ENCODE measurements around the gene TUBGCP3.
"Not testable (repeated sequence)": the region's sequence is repeated elsewhere in the genome, so short reads cannot be mapped to it uniquely, and the experiment has no call there.

The TUBGCP3 gene, protein sequence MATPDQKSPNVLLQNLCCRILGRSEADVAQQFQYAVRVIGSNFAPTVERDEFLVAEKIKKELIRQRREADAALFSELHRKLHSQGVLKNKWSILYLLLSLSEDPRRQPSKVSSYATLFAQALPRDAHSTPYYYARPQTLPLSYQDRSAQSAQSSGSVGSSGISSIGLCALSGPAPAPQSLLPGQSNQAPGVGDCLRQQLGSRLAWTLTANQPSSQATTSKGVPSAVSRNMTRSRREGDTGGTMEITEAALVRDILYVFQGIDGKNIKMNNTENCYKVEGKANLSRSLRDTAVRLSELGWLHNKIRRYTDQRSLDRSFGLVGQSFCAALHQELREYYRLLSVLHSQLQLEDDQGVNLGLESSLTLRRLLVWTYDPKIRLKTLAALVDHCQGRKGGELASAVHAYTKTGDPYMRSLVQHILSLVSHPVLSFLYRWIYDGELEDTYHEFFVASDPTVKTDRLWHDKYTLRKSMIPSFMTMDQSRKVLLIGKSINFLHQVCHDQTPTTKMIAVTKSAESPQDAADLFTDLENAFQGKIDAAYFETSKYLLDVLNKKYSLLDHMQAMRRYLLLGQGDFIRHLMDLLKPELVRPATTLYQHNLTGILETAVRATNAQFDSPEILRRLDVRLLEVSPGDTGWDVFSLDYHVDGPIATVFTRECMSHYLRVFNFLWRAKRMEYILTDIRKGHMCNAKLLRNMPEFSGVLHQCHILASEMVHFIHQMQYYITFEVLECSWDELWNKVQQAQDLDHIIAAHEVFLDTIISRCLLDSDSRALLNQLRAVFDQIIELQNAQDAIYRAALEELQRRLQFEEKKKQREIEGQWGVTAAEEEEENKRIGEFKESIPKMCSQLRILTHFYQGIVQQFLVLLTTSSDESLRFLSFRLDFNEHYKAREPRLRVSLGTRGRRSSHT

DNA sequence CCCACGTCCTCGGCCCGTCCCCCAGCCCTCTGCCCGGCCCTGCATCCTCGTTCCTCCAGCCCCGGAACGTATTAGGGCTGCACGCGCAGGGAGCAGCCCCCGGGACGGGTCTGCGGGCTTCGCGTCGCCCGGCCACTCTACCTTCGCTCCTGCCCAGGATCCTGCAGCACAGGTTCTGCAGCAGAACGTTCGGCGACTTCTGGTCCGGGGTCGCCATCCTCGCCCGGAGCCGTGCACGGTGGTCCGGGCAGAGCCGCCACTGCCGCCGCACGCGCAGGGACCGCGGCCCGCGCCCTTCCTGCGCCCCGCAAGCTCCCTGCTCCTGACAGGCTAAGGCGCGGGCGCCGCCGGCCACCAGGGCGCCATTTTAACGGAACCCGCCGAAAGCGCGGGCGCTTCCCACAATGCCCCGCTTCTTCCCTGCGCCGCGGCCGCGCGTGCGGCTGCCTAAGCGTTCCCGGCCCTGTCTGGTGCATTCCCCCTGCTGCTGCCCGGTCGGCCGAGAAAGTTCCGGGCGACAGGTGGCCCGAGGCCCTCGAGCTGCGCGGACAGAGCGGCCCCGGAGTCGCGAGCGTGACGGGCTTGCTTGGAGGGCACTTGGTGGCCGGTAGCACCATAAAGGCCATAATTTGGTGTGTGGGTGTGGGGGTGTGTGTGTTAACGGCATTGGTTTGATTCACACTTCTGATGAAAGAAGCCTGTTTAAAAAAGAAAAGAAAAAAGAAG lies at the start of gene TUBGCP3:
Gene TUBGCP3, minus strand, starts transcription at position 390 of the 726 bp plus-strand sequence. Its CDS starts 173 bp downstream, at position 217.
- DNase-seq (ENCODE audit: low read depth, low spot score), result no peak

DNA sequence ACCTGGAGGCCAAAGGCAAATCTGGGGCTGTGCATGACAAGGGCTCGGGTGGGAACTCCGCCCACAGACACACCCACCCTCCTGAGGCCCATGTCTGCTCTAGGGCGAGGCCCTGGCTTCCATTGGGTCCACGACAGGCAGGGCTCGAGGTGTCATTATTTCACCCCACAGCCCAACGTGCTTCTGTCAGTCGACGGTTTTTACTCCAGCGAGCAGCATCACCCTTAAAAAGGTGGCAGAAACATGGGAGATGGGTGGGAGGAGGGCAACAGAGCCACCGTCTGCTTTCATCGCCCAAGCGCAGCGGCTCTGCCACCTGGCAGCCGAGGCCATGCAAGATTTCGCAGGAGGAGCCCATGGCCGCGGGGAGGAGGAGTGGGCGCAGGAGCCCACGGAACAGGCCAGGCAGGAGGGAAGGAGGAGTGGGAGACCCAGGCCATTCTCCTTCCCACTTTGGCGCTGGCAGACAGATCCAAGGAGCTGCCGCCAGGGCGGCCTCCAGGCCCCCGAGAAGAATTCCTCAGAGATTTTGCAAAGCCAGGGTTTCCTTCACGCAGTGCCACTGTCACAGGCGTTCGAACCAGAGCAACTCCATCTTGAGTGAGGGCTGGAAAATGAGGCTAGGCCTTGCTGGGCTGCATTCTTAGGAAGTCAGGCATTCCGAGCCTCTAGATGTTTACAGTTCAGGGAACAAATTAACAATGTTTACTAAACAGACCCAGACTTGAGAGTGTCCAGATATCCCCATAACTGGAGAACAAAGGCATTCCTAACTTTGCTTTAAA lies 49.3 kb upstream of the TUBGCP3 start:
- DNase-seq (ENCODE audit: low read depth, low spot score), result no peak

DNA sequence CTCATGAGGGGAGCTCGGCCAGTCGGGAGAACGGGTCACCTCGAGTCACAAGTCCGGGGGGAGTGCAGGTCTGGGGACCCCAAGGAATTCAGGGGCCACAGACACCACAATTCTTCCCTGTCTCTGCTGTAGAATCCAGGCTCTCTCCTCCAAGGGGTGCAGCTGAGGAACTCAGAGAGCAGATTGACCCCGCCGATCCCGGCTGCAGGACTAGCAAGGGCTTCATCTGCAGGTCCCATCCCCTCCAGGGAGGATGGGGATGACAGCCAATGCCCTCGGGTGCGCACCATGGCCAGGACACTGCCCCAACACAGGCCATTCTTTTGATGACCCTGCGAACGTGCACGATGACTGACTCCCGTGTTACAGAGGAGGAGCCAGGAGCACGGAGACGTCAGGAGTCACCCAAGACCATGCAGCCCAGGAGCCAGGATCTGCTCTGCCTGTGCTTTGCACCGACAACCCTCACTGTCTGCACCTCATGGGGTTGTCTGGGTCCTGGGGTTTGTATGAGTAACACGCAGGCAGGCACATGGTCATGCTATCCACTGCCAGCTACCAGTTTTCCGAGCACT lies 48.5 kb upstream of the TUBGCP3 start:
- no peak for DNase-seq (ENCODE audit: low read depth, low spot score)

DNA sequence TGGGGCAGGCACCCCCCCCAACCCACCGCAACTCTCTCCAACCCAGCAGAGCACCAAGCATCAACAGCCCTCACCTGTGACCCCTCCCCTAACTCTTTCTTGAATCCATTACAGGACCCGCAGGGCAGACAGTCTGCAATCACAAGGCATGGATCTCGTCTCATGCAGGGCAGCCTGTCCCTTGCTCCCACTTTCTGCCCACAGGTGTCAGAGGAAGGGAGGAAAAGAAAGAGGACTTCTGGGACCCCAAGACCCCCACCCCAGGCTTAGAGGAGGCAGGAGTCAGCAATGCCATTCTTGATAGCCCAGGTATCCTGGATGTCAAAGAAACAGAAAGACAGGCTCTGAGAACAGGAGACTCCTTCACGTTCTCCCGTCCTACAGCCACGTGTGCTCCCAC lies 47.4 kb upstream of the TUBGCP3 start:
- no peak for DNase-seq (ENCODE audit: low read depth, low spot score)

DNA sequence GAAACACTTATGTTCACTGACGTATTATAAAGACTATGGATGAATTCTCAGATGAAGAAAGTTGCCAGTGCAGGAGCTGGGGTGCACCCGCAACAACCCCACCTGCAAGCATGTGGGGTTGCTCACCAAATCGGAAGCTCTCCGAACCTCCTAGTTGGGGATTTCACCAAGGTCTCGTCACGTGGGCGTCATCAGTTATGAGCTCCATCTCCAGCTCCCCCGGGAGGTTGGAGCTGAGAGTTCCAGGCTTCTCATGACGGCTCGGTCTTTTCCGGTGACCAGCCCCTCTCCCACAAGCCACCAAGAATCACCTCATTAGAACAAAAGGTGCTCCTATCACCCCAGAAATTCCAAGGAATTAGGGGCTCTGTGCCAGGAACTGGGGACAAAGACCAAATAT lies 46.1 kb upstream of the TUBGCP3 start:
- no peak for DNase-seq (ENCODE audit: low read depth, low spot score)

DNA sequence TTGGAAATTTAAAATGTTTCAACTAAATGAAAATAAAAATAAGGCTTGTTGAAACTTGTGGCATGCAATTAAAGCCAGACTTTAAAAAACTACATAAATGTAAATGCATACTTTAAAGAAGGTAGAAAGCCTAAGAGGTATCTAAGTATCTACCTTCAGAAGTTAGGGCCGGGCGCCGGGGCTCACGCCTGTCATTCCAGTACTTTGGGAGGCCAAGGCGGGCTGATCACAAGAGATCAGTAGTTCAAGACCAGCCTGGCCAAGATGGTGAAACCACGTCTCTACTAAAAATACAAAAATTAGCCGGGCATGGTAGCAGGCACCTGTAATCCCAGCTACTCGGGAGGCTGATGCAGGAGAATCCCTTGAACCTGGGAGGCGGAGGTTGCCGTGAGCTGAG lies 42.3 kb upstream of the TUBGCP3 start:
- DNase-seq (ENCODE audit: low read depth, low spot score), result not testable (repeated sequence)

DNA sequence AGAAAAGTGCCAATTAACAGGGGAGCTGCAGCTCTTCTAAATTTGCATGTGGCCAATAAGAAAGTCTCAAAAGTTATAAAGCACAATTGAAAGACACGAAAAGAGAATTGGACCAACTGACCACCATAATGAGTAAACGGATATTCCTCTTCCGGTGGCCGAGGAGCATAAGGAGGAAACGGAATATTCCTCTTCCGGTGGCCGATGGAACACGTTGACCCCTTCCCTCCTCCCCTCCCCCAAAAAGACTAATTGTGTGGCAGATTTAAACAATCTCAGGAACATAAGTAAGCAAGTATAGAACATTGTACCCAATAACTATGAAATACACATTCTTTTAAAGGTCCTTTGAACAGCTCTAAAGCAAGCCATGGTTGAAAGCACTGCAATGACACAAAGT lies 41.2 kb upstream of the TUBGCP3 start:
- no peak for DNase-seq (ENCODE audit: low read depth, low spot score)

DNA sequence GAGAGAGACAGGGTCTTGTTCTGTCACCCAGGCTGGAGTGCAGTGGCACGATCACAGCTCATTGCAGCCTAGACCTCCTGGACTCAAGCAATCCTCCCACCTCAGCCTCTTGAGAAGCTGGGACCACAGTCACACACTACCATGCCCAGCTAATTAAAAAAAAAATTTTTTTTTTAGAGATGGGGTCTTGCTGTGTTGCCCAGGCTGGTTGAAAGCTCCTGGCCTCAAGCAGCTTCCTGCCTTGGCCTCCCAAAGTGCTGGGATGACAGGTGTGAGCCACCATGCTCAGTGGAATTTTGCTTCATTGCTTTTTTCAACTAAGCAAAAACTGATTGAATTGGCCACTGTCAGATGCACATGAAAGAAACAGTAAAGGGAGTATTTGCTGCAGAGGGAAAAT lies 39.7 kb upstream of the TUBGCP3 start:
- not testable (repeated sequence) for DNase-seq (ENCODE audit: low read depth, low spot score)

DNA sequence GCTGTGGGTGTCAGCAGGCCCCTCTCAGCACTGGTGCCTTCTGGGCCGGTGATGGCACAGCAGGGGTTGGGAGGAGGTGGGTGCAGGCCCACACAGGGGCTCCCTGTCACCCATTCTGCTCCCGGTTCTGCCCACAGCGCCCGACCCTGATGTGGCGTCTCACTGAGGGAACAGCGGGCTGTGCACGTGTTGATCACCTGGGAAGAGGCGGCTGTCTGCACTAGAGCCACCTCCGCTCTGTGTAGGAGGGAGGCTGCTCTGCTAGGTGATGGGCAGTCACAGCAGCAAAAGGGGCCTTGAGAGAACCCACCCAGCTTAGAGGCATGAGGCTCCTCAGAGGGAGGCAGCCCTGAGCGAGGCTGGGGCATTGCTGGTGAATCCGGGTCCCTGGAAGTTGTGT lies 39.2 kb upstream of the TUBGCP3 start:
- DNase-seq (ENCODE audit: low read depth, low spot score), result no peak

DNA sequence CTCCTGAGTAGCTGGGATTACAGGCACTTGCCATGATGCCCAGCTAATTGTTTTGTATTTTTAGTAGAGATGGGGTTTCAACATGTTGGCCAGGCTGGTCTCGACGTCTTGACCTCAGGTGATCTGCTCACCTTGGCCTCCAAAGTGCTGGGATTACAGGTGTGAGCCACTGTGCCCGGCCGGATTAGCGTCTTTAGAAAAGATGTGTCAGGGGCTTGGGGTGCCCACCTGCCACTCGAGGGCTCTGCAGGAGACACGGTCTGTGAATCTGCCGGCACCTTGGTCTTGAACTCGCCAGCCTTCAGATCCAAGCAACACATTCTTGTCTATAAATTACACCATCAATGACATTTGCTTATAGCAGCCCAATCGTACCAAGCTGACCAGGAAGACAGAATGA lies 38.8 kb upstream of the TUBGCP3 start:
- no peak for DNase-seq (ENCODE audit: low read depth, low spot score)

DNA sequence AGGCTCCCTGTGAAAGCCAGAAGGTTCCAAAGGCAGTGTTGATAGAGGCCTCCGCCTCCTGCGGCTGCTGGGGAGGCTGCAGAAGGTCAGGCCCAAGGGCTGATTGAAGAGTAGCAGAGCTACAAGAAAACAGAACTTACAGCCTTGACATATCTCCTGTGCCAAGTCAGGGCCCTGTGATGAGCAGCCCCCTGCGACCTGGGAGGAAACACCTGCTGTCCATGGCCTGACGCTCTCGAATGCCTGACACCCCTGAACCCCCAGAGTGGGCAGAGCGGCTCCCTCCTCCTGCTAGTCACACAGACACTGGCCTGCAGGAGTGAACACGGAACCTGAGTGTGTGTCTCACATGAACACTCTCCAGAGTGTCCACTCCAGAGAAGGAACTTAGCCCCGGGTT lies 38.2 kb upstream of the TUBGCP3 start:
- DNase-seq (ENCODE audit: low read depth, low spot score), result no peak

DNA sequence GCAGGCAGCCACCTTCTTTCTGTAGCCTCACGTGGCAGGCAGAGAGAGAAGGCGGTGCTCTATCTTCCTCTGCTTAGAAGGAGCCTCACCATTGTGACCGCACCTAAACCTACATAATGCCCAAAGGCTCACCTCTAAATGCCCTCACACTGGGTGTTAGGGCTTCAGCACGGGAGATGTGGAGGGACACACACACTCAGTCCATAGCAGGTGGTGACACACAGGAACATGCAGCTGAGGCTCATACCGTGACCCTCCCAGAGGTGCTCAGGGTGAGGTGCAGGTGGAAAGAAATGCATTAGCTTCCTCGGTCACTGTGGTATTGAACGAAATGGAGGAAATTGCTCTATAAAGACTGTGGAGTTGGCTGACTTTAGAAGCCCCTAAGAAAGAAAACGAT lies 37.7 kb upstream of the TUBGCP3 start:
- no peak for DNase-seq (ENCODE audit: low read depth, low spot score)

DNA sequence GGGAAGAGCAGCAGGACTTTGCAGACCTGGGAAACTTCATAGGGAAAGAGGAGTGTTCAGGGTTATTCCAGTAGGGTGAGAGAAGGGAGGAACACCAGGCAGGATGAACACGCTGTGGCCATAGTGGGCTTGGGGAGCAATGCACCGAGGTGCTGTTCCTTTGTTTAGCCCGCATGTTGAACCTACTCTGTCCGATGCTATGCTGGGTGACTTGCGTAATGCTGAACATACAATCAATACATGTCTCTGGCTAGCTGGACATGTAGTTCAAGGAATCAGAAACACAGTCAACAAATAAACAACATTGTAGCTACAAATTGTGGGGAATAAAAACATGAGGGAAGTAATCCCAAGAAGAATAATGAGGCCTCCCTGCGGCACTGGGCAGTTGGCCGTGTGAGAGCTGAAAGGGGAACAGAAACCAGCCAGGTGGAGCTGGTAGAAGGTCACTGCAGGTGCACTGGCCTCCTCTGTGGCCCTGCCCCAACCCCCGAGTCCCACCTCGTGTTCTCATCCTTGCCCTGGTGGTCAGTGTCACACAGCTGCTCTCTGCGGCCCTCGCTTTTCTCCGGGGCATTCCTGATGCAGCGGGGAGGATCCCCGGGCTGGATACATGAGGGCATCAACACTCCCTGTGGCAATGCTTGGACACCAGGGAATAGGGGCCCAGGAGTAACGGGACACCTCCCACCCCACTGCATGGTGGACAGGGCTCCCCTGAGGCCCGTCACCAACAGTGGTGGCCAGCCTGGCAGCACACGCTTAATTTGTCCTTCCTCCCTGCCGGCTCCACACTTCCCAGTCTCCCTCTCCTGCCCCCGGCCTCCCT lies 36.9 kb upstream of the TUBGCP3 start:
- DNase-seq (ENCODE audit: low read depth, low spot score), result no peak

DNA sequence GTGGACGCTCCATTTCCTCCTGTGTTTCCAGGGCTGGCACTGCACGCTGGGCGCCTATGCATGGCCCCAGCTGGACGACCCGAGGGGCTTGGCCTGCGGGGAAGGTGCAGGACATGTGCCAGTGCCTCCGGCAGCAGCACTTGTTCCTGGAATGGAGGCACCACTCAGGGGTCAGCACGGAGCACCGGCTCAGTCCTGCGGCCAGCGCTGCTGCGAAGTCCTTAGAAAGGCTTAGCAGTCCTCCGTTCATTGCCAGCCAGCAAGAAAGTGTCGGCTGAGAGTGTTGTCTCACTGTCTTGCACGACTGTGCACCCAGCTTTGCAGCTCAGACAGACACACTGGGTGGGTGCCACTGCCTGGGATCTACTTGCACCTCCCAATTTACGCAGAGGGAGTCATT lies 36.1 kb upstream of the TUBGCP3 start:
- no peak for DNase-seq (ENCODE audit: low read depth, low spot score)

DNA sequence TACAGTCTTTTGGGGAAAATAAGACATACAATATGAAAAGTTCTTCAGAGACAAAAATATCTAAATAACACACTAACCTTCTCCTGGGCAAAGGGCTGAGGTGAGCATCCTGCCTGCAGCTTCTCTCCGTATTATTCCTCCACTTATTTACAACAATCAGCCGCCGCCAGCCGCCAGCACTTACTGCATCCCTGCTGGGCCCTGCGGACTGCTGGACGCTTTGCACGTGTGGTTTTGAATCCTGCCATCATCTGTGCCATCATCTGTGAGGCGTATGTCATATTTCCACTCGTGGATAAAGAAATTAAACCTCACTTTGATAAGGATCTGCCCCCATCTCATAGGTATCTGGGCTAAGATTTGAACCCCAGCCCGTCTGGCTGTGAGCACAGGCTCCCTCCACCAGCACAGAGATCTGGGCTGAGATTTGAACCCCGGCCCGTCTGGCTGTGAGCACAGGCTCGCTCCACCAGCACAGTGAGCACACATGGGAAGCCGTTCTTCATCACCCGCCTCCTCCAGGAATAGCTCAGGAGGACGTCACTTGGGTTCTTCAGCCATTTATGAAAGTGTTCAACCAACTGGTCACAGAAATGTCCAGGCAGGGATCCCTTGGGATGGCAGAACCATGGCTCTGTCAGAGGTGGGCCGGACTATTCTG lies 35.2 kb upstream of the TUBGCP3 start:
- no peak for DNase-seq (ENCODE audit: low read depth, low spot score)

DNA sequence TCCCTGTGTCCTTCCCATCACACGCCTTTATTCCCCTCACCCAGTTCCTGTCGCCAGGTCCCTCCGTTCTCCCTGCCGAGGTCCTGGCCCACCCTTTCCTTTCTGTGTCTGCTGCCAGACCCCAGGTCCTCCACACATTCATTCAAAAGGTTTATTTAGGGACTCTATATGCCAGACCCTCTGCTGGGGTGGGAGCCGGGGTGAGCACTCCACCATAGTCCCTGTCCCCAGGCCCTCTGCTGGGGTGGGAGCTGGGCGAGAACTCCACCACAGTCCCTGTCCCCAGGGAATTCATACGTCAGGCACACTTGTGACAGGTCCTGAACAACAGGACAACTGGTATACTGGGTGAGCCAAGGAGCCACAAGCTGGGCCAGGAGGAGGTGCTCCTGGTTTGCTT lies 34.4 kb upstream of the TUBGCP3 start:
- no peak for DNase-seq (ENCODE audit: low read depth, low spot score)

DNA sequence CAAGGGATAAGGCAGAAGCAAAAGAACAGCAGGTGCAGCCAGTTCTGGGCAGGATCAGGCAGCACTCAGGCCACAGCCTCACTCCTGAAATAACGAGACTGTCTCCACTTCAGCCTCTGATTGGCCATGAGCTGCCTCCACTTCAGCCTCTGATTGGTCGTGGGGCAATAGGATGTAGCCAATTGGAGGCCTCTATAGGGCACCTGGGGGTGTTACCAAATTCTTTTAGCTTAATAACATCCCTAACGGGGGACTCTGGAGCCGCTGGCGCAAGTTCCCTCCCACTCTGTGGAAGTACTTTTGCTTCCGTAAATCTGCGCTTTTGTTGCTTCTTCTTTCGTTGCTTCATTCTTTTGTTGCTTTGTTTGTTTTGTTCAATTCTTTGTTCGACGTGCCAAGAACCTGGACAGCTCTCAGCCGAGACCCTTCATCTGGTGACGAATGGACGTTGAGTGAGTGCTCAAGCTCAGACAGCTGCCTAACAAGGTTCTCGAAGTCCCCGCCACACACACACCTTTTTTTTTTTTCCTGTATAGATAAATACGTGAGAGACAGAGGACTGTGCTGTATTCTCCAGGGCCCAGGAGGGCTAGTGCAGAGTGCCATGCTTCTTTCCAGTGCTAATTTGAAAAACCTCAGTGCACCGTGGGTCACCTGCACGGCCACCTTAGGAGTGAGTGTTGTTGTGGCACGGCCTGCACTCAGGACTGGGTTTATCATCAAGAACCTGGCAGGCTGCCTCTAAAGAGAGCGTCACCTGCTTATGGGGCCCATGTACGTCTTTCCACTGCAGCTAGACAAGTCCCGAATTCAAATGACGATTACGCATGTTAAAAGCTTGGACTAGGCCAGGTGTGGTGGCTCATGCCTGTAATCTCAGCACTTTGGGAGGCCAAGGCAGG lies 32.0 kb upstream of the TUBGCP3 start:
- peak; percentile 65 for DNase-seq (ENCODE audit: low read depth, low spot score)

DNA sequence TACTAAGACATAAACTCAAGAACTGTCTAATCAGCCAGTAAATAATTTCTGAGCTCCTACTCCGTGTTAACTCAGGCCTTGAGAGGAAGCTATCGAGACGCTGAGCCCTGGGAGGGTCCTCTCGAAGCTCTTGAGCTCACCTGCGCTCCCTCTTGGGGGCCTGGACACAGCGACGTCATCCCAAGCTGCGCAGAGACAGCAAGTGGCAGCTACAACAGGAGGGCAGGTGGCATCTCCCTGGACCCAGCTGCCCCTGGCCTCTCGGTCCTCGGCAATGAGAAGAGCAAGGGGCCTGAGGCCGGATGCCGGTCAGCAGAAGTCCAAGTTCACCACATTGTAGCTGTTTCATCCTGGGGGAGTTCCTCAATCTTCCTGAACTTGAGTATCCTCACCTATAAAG lies 30.5 kb upstream of the TUBGCP3 start:
- DNase-seq (ENCODE audit: low read depth, low spot score), result no peak

Data from iPS DF 19.7 (cell line).